GM12874 (cell line): ENCODE data around the gene KCNJ12.

Source experiments
- CTCF ChIP-seq: IDR thresholded peaks from 2 replicates; pipeline ENCODE4 v1.5.1; 2011; ENCODE audit warnings: low read depth, mild to moderate bottlenecking, control low read depth, low read length, moderate library complexity; ENCODE audit not compliant: insufficient read depth

KCNJ12 gene

GRCh38 chr17:21388066-21388465 lies 11.9 kb downstream of the KCNJ12 start:
- no peak for TF ChIP-seq CTCF

GRCh38 chr17:21388944-21389343 lies 12.8 kb downstream of the KCNJ12 start:
- TF ChIP-seq CTCF, result no peak

GRCh38 chr17:21389394-21389793 lies 13.2 kb downstream of the KCNJ12 start:
- TF ChIP-seq CTCF, result no peak

- TF ChIP-seq CTCF, result no peak
These were observed 14.1 kb downstream of the KCNJ12 start for GRCh38 chr17:21390294-21390693.

GRCh38 chr17:21392266-21392665 lies 16.1 kb downstream of the KCNJ12 start:
- TF ChIP-seq CTCF, result no peak

GRCh38 chr17:21394265-21394664 lies 18.1 kb downstream of the KCNJ12 start:
- no peak for TF ChIP-seq CTCF

- TF ChIP-seq CTCF, result no peak
These were observed 19.6 kb downstream of the KCNJ12 start for GRCh38 chr17:21395764-21396163.

- TF ChIP-seq CTCF, result no peak
These were observed 20.1 kb downstream of the KCNJ12 start for GRCh38 chr17:21396237-21396636.
